Esophagus squamous epithelium (tissue), 4 donors: ENCODE data around the gene ANKRD23.

ENCODE experiments used
- CTCF ChIP-seq, 6 experiments: fragments of 450-650 bp in 4 of 6; fragments of 200-600 bp in 2 of 6; sonication (generic) in 2 of 6; IDR thresholded peaks; one replicate each; pipeline ENCODE4 v1.5.1; 2016 to 2019; ENCODE audit warnings: antibody characterized with exemption in 6 of 6, mild to moderate bottlenecking in 4 of 6, moderate library complexity in 4 of 6
- POLR2A ChIP-seq, 4 donors: fragments of 450-650 bp; IDR thresholded peaks; one replicate each; pipeline ENCODE4 v1.6.1; 2017; ENCODE audit warnings: antibody characterized with exemption in 4 of 4, mild to moderate bottlenecking in 4 of 4, moderate library complexity in 3 of 4

- TF ChIP-seq CTCF (IDR thresholded peaks at IDR 0.05) (peak; percentile 77 to 94 (median 90)), POLR2A (IDR thresholded peaks at IDR 0.05) (no peak)
These were observed 42.6 kb downstream of the ANKRD23 start for GRCh38 chr2:96801005-96801785.
